HepG2 (cell line): Measurements from ENCODE around the gene ARL3. TPM values are rescaled to one million over a fixed set of nuclear protein-coding genes. Genes with fewer than 3 reads are reported as not detected.

ENCODE experiments used
- ATAC-seq: fragments of 200-7000 bp; cut with Tn5 transposase; 3 replicates; pipeline ENCODE4 v1.9.1; 2020; ENCODE audit warnings: mild to moderate bottlenecking, moderate library complexity
- BruUV-seq: library from RNA; stranded (reverse); fragments of 400-500 nt; replicated peaks from 2 replicates; lab custom pipeline; 2021; lab: Mats Ljungman, UMichigan
- CTCF ChIA-PET: fragments of 300-600 bp; formaldehyde crosslinking; extraction: SDS; loops from one replicate; lab custom pipeline; 2021; ENCODE audit warnings: low total read pairs, inconsistent platforms, low intra/inter-chr PET ratio; lab: Yijun Ruan, JAX
- POLR2A ChIA-PET: fragments of 350-600 bp; sonication (Branson Sonifier 250); formaldehyde crosslinking; loops from one replicate; lab custom pipeline; 2020; ENCODE audit warnings: antibody characterized with exemption, inconsistent platforms; lab: Yijun Ruan, JAX
- DNase-seq: peaks from one replicate; pipeline ENCODE4 v3.0.0-alpha.2; 2015; ENCODE audit warnings: low spot score
- FAIRE-seq: peaks from 3 replicates; lab custom pipeline; 2011; peaks lifted over from hg19 to GRCh38; lab: Jason Lieb, UNC
- H2AFZ ChIP-seq: one replicate; pipeline ENCODE4 v1.6.1; 2011; ENCODE audit warnings: low read length, inconsistent platforms
- H3K27ac ChIP-seq: fragments of 300-600 bp; 3 replicates; pipeline ENCODE4 v1.8.0; 2011; ENCODE audit warnings: mixed run types, mild to moderate bottlenecking, mixed read lengths, low read length, inconsistent platforms; ENCODE audit not compliant: insufficient read depth; ENCODE audit errors: extremely low read length
- H3K27me3 ChIP-seq, 2 experiments: fragments of 200-600 bp in 1 of 2; 2 replicates in 1 of 2; 3 replicates in 1 of 2; pipeline versions ENCODE4 v1.6.0 to v1.8.0; 2011; ENCODE audit warnings: low read length in 2 of 2, mild to moderate bottlenecking in 2 of 2, moderate library complexity in 2 of 2, inconsistent platforms in 1 of 2; ENCODE audit not compliant: insufficient read depth in 2 of 2, control insufficient read depth in 1 of 2
- H3K36me3 ChIP-seq, 2 experiments: fragments of 200-600 bp in 1 of 2; replicated peaks in 1 of 2; 2 replicates in 1 of 2; 3 replicates in 1 of 2; pipeline versions ENCODE4 v1.5.1 to v1.8.0; 2011; ENCODE audit warnings: low read length in 2 of 2, inconsistent platforms in 1 of 2; ENCODE audit not compliant: insufficient read depth in 2 of 2, control insufficient read depth in 1 of 2
- H3K4me1 ChIP-seq: 2 replicates; pipeline ENCODE4 v1.5.1; 2012; ENCODE audit warnings: low read length, inconsistent platforms; ENCODE audit not compliant: insufficient read depth
- H3K4me2 ChIP-seq: 2 replicates; pipeline ENCODE4 v1.6.0; 2011; ENCODE audit warnings: low read depth, low read length, inconsistent platforms
- H3K4me3 ChIP-seq, 3 experiments: fragments of 200-600 bp in 1 of 3; sonication (generic), shearing (Covaris generic) in 1 of 3; replicated peaks in 1 of 3; 2 replicates each; pipeline ENCODE4 v1.5.1; 2011 to 2016; ENCODE audit warnings: low read length in 3 of 3, inconsistent platforms in 2 of 3, low read depth in 2 of 3, mild to moderate bottlenecking in 2 of 3, control low read depth in 1 of 3, mixed read lengths in 1 of 3; ENCODE audit not compliant: insufficient read depth in 1 of 3
- H3K79me2 ChIP-seq: one replicate; pipeline ENCODE4 v1.6.1; 2011; ENCODE audit warnings: low read length, inconsistent platforms; ENCODE audit not compliant: insufficient read depth
- H3K9ac ChIP-seq: 2 replicates; pipeline ENCODE4 v1.6.0; 2011; ENCODE audit warnings: mild to moderate bottlenecking, low read depth, low read length, inconsistent platforms; ENCODE audit not compliant: insufficient read depth
- H3K9me3 ChIP-seq: 2 replicates; pipeline ENCODE4 v1.5.1; 2012; ENCODE audit warnings: mild to moderate bottlenecking, low read length
- H4K20me1 ChIP-seq: 2 replicates; pipeline ENCODE4 v1.6.0; 2011; ENCODE audit warnings: inconsistent platforms, mild to moderate bottlenecking, low read length, moderate library complexity; ENCODE audit not compliant: insufficient read depth
- DR1 ChIP-seq: sonication (generic); formaldehyde crosslinking; IDR thresholded peaks from 2 replicates; pipeline ENCODE4 v1.8.0; 2021; ENCODE audit warnings: mild to moderate bottlenecking, missing genetic modification reagents, inconsistent platforms
- FOXJ3 ChIP-seq: sonication (generic); formaldehyde crosslinking; IDR thresholded peaks from 2 replicates; pipeline ENCODE4 v1.4.0; 2020; ENCODE audit warnings: missing genetic modification reagents, mild to moderate bottlenecking, borderline replicate concordance
- GABPB1 ChIP-seq: IDR thresholded peaks from 2 replicates; pipeline ENCODE4 v1.6.1; 2016; ENCODE audit warnings: mild to moderate bottlenecking, missing genetic modification reagents, moderate library complexity, missing compliant biosample characterization
- MEIS2 ChIP-seq: sonication (generic); formaldehyde crosslinking; IDR thresholded peaks from 2 replicates; pipeline ENCODE4 v1.9.0; 2021; ENCODE audit warnings: mild to moderate bottlenecking, missing genetic modification reagents
- NFE2L1 ChIP-seq: sonication (generic); formaldehyde crosslinking; IDR thresholded peaks from 2 replicates; pipeline ENCODE4 v1.4.0; 2020; ENCODE audit warnings: missing genetic modification reagents, mild to moderate bottlenecking, borderline replicate concordance
- SAFB2 ChIP-seq: sonication (generic); formaldehyde crosslinking; IDR thresholded peaks from 2 replicates; pipeline ENCODE4 v1.5.1; 2020; ENCODE audit warnings: missing genetic modification reagents, low read depth, mild to moderate bottlenecking, borderline replicate concordance
- SIX1 ChIP-seq: sonication (generic); formaldehyde crosslinking; IDR thresholded peaks from 2 replicates; pipeline ENCODE4 v1.4.0; 2020; ENCODE audit warnings: missing genetic modification reagents, borderline replicate concordance
- SNRNP70 ChIP-seq: fragments of 200-400 bp; formaldehyde crosslinking; IDR thresholded peaks from 2 replicates; pipeline ENCODE4 v1.6.1; 2017; ENCODE audit warnings: mild to moderate bottlenecking, low read depth, low read length, moderate library complexity
- TAF1 ChIP-seq: sonication (generic); formaldehyde crosslinking; IDR thresholded peaks from 2 replicates; pipeline ENCODE4 v1.4.0; 2020; ENCODE audit warnings: missing genetic modification reagents
- TBL1XR1 ChIP-seq: fragments of 150-350 bp; IDR thresholded peaks from 2 replicates; pipeline ENCODE4 v1.6.1; 2014; ENCODE audit warnings: borderline replicate concordance, low read length; ENCODE audit not compliant: partially characterized antibody
- XRCC5 ChIP-seq: fragments of 200-400 bp; formaldehyde crosslinking; optimal IDR thresholded peaks from 2 replicates; pipeline ENCODE3; 2017; ENCODE audit warnings: mild to moderate bottlenecking, low read length
- ZBTB20 ChIP-seq: sonication (generic); formaldehyde crosslinking; IDR thresholded peaks from 2 replicates; pipeline ENCODE4 v1.8.1; 2023; ENCODE audit warnings: missing genetic modification reagents, low read depth, mild to moderate bottlenecking, borderline replicate concordance
- ZFX ChIP-seq: sonication (generic); formaldehyde crosslinking; IDR thresholded peaks from 2 replicates; pipeline ENCODE4 v1.4.0; 2020; ENCODE audit warnings: mild to moderate bottlenecking, low read depth, missing genetic modification reagents, moderate library complexity
- ZNF138 ChIP-seq: sonication (generic); formaldehyde crosslinking; IDR thresholded peaks from 2 replicates; pipeline ENCODE4 v1.5.0; 2020; ENCODE audit warnings: mild to moderate bottlenecking, low read depth, missing genetic modification reagents
- ZNF143 ChIP-seq: sonication (generic); formaldehyde crosslinking; IDR thresholded peaks from 2 replicates; pipeline ENCODE4 v1.4.0; 2020; ENCODE audit warnings: missing genetic modification reagents
- ZNF431 ChIP-seq: sonication (generic); formaldehyde crosslinking; IDR thresholded peaks from 2 replicates; pipeline ENCODE4 v1.9.0; 2022; ENCODE audit warnings: missing genetic modification reagents, low read depth, mild to moderate bottlenecking, borderline replicate concordance
- ZNF530 ChIP-seq: sonication (generic); formaldehyde crosslinking; IDR thresholded peaks from 2 replicates; pipeline ENCODE4 v1.5.0; 2020; ENCODE audit warnings: low read depth, mild to moderate bottlenecking, missing genetic modification reagents
- ZNF543 ChIP-seq: sonication (generic); formaldehyde crosslinking; IDR thresholded peaks from 2 replicates; pipeline ENCODE4 v1.4.0; 2020; ENCODE audit warnings: mild to moderate bottlenecking, missing genetic modification reagents
- ZNF562 ChIP-seq: sonication (generic); formaldehyde crosslinking; IDR thresholded peaks from 2 replicates; pipeline ENCODE4 v1.8.0; 2022; ENCODE audit warnings: missing genetic modification reagents, borderline replicate concordance
- ZNF563 ChIP-seq: sonication (generic); formaldehyde crosslinking; IDR thresholded peaks from 2 replicates; pipeline ENCODE4 v1.8.0; 2022; ENCODE audit warnings: mild to moderate bottlenecking, moderate library complexity, missing genetic modification reagents
- ZNF605 ChIP-seq: sonication (generic); formaldehyde crosslinking; IDR thresholded peaks from 2 replicates; pipeline ENCODE4 v1.8.0; 2022; ENCODE audit warnings: mild to moderate bottlenecking, missing genetic modification reagents
- ZNF710 ChIP-seq: sonication (generic); formaldehyde crosslinking; IDR thresholded peaks from 2 replicates; pipeline ENCODE4 v1.5.0; 2020; ENCODE audit warnings: mild to moderate bottlenecking, missing genetic modification reagents, borderline replicate concordance
- ZNF839 ChIP-seq: sonication (generic); formaldehyde crosslinking; IDR thresholded peaks from 2 replicates; pipeline ENCODE4 v1.4.0; 2020; ENCODE audit warnings: missing genetic modification reagents, mild to moderate bottlenecking, borderline replicate concordance
- WGBS: methylation state at CpG from one replicate; pipeline ENCODE4 v1.1.6; 2017; ENCODE audit warnings: low lambda C conversion rate; 5-methylcytosine and 5-hydroxymethylcytosine counted together
- in situ Hi-C: cut with HindIII; loops from 2 replicates; pipeline ENCODE4 v1.10.0; 2017; ENCODE audit warnings: low pct_unique_long_range_greater_than_20kb; ENCODE audit not compliant: extremely low pct_ligation_motif_present
- intact Hi-C: fragments of 100-400 bp; cut with micrococcal nuclease; formaldehyde crosslinking; loops from one replicate; pipeline ENCODE4 v1.10.0; 2022; ENCODE audit not compliant: unreplicated experiment
- polyA plus RNA-seq, 8 experiments: library from polyadenylated mRNA; depleted of rRNA in 3 of 8; stranded (reverse) in 7 of 8; unstranded in 1 of 8; fragments of >200 nt; fragmentation: Illumina TruSeq in 4 of 8; extraction: Trizol in 4 of 8; gene quantifications; 2 replicates each; pipeline versions ENCODE4 v1.2.1 to v1.2.3, GENCODE V29; 2011 to 2016; ENCODE audit warnings: low read depth in 4 of 8, missing spikeins in 1 of 8, mixed read lengths in 1 of 8; ENCODE audit not compliant: insufficient read depth in 1 of 8
- total RNA-seq, 5 experiments: library from RNA; depleted of rRNA; stranded (reverse); fragments of >200 nt; fragmentation: Illumina TruSeq; extraction: Trizol; gene quantifications; 2 replicates each; pipeline ENCODE4 v1.2.3, GENCODE V29; 2016; ENCODE audit warnings: low read depth in 1 of 5

ARL3 gene
- total and polyA plus RNA-seq, 2 of the 13 experiments (the other 11 are each of a cell fraction or from before 2014, with no cell fraction given) = 5.2 to 6.6 TPM

GRCh38 chr10:102643336-102644065 lies 70.7 kb downstream of the ARL3 start:
- DNase-seq = peak; percentile 70
- Histone ChIP-seq H3K36me3 (peaks cover 6 to 16% of the 10 kb centered on the region in 2 experiments; a peak in 4 of 5 replicates), H2AFZ (no peak overlapping the region), H3K79me2 (peaks cover 42% of the 10 kb centered on the region), H3K4me1 (peaks cover 30% of the 10 kb centered on the region), H3K27me3 (no peaks in the 10 kb centered on the region; a peak in 1 of 5 replicates), H4K20me1 (peaks cover 29% of the 10 kb centered on the region), H3K4me2 (peak overlapping the region; percentile 90), H3K27ac (peak overlapping the region; percentile 95), H3K9me3 (no peaks in the 10 kb centered on the region), H3K9ac (peak overlapping the region; percentile 90), H3K4me3 (peak overlapping the region; percentile 69 to 85 (median 82))
- ChIA-PET CTCF (interaction anchor here (1.6 to 2.1 kb wide), 2 partner anchors 43 to 140 kb away, joined by 5 read pairs; partner anchors contain the start of gene SUFU), POLR2A (interaction anchor here (1.8 to 4.7 kb wide), 12 partner anchors 14 to 71 kb away, joined by 6 to 121 read pairs (median 29); partner anchors contain the start of genes ARL3 and SFXN2)
- in situ Hi-C loops (no loop called here), intact Hi-C loops (loop anchor here (2.0 kb wide), 2 partner anchors 47 to 71 kb away; partner anchors contain the start of genes ARL3 and SFXN2)
- ATAC-seq = peak; percentile 9; the same call in 2 of the 3 replicates
- FAIRE-seq = no peak
- BruUV-seq = TSS peak; percentile 42
- under 1% methylated on average over 51 of the region's 76 CpGs for whole genome bisulfite sequencing
- TF ChIP-seq SAFB2 (CRISPR knock-in tag) (no peak), ZNF605 (no peak), MEIS2 (CRISPR knock-in tag) (peak; percentile 11; the same call in 1 of the 2 replicates), ZNF530 (CRISPR knock-in tag) (no peak), FOXJ3 (CRISPR knock-in tag) (no peak), ZFX (CRISPR knock-in tag) (peak; percentile 51; the same call in 1 of the 2 replicates), ZNF562 (CRISPR knock-in tag) (no peak), ZNF839 (no peak), SIX1 (CRISPR knock-in tag) (no peak), GABPB1 (CRISPR knock-in tag) (peak; percentile 25; the same call in 1 of the 2 replicates), ZNF138 (CRISPR knock-in tag) (0 out of 2 replicates have a peak, but pooled peaks have one; percentile 3), DR1 (CRISPR knock-in tag) (no peak), XRCC5 (no peak), NFE2L1 (CRISPR knock-in tag) (no peak), ZNF543 (CRISPR knock-in tag) (no peak; the same call in 1 of the 2 replicates), SNRNP70 (no peak), ZNF563 (CRISPR knock-in tag) (0 out of 2 replicates have a peak, but pooled peaks have one; percentile 8), ZNF143 (CRISPR knock-in tag) (no peak), ZBTB20 (CRISPR knock-in tag) (no peak), ZNF431 (CRISPR knock-in tag) (no peak), TBL1XR1 (no peak), ZNF710 (CRISPR knock-in tag) (no peak), TAF1 (CRISPR knock-in tag) (peak; percentile 43; the same call in 1 of the 2 replicates)
